Measurements from ENCODE around the gene NCOR1.
"Not testable (repeated sequence)": the region's sequence is repeated elsewhere in the genome, so short reads cannot be mapped to it uniquely, and the experiment has no call there.

Gene NCOR1

GRCh38 chr17:16214190-16215001 is 938 bp downstream of the NCOR1 start:
- DNase-seq = no peak

GRCh38 chr17:16212793-16213192 is 2.5 kb downstream of the NCOR1 start:
- no peak for DNase-seq

- DNase-seq = no peak
Measured at GRCh38 chr17:16211590-16211989, 3.7 kb downstream of the NCOR1 start.

- DNase-seq = not testable (repeated sequence)
Measured at GRCh38 chr17:16204763-16205162, 10.6 kb downstream of the NCOR1 start.

GRCh38 chr17:16202554-16203500 is 12.5 kb downstream of the NCOR1 start:
- not testable (repeated sequence) for DNase-seq

- not testable (repeated sequence) for DNase-seq
Measured at GRCh38 chr17:16201693-16202131, 13.6 kb downstream of the NCOR1 start.

- DNase-seq = no peak
Measured at GRCh38 chr17:16199093-16199492, 16.2 kb downstream of the NCOR1 start.

- DNase-seq = no peak
Measured at GRCh38 chr17:16197276-16197675, 18.1 kb downstream of the NCOR1 start.

- not testable (repeated sequence) for DNase-seq
Measured at GRCh38 chr17:16194307-16194835, 21.0 kb downstream of the NCOR1 start.

GRCh38 chr17:16191604-16192003 is 23.7 kb downstream of the NCOR1 start:
- no peak for DNase-seq

GRCh38 chr17:16190703-16191360 is 24.5 kb downstream of the NCOR1 start:
- DNase-seq = no peak

GRCh38 chr17:16189791-16190348 is 25.5 kb downstream of the NCOR1 start:
- no peak for DNase-seq

- no peak for DNase-seq
Measured at GRCh38 chr17:16187642-16188041, 27.7 kb downstream of the NCOR1 start.

GRCh38 chr17:16181581-16181980 is 33.8 kb downstream of the NCOR1 start:
- no peak for DNase-seq

- no peak for DNase-seq
Measured at GRCh38 chr17:16178836-16179235, 36.5 kb downstream of the NCOR1 start.

- no peak for DNase-seq
Measured at GRCh38 chr17:16171613-16172012, 43.7 kb downstream of the NCOR1 start.

- DNase-seq = not testable (repeated sequence)
Measured at GRCh38 chr17:16166766-16167165, 48.6 kb downstream of the NCOR1 start.

GRCh38 chr17:16158714-16159113 is 56.6 kb downstream of the NCOR1 start:
- no peak for DNase-seq

GRCh38 chr17:16155536-16155935 is 59.8 kb downstream of the NCOR1 start:
- DNase-seq = no peak

- DNase-seq = not testable (repeated sequence)
Measured at GRCh38 chr17:16152326-16152725, 63.0 kb downstream of the NCOR1 start.

- no peak for DNase-seq
Measured at GRCh38 chr17:16150251-16150856, 65.0 kb downstream of the NCOR1 start.

- DNase-seq = no peak
Measured at GRCh38 chr17:16148596-16148995, 66.7 kb downstream of the NCOR1 start.

Measured in DMS 273 treated with DMSO at 0.1 percent for 48 hours (cell line).